T-cell (primary cell): ENCODE results near the gene ARHGAP24. TPM values are rescaled to one million over a fixed set of nuclear protein-coding genes. Genes with fewer than 3 reads are reported as not detected.

Source experiments
- ATAC-seq, 4 experiments: fragments of 200-7000 bp in 3 of 4; fragments of 150-1000 bp in 1 of 4; cut with Tn5 transposase; replicated peaks in 1 of 4; 1 replicate in 3 of 4; 2 replicates in 1 of 4; pipeline ENCODE4 v1.10.0; 2021; ENCODE audit warnings: moderate library complexity in 3 of 4, mild to moderate bottlenecking in 2 of 4, moderate number of reproducible peaks in 1 of 4
- CTCF ChIA-PET, 2 donors: fragments of 300-600 bp; sonication (Branson Sonifier 250); formaldehyde crosslinking; loops; one replicate each; lab custom pipeline; 2022; ENCODE audit warnings: antibody characterized with exemption in 2 of 2; lab: Charles Lee
- POLR2A ChIA-PET, 2 donors: fragments of 300-600 bp; sonication (Branson Sonifier 250); formaldehyde crosslinking; loops; one replicate each; lab custom pipeline; 2022; ENCODE audit warnings: antibody characterized with exemption in 2 of 2; lab: Charles Lee
- DNase-seq, 35 experiments: peaks; one replicate each; pipeline versions ENCODE4 v3.0.0 to v3.0.0-alpha.2; 2013 to 2023
- H3K27ac ChIP-seq: one replicate; pipeline ENCODE4 v1.5.1; 2013; ENCODE audit warnings: low read length
- H3K27me3 ChIP-seq, 2 experiments: replicated peaks in 1 of 2; 1 replicate in 1 of 2; 2 replicates in 1 of 2; pipeline versions ENCODE4 v1.6.1 to v1.7.0; 2013; ENCODE audit warnings: low read length in 1 of 2, mixed read lengths in 1 of 2; ENCODE audit not compliant: control insufficient read depth in 2 of 2, insufficient read depth in 2 of 2; ENCODE audit errors: extremely low read depth in 1 of 2
- H3K36me3 ChIP-seq, 2 donors: 1 replicate in 1 of 2; 2 replicates in 1 of 2; pipeline versions ENCODE4 v1.6.1 to v1.7.0; 2013; ENCODE audit warnings: low read length in 1 of 2; ENCODE audit not compliant: control insufficient read depth in 2 of 2, insufficient read depth in 1 of 2; ENCODE audit errors: extremely low read depth in 1 of 2
- H3K4me1 ChIP-seq, 2 experiments: 1 replicate in 1 of 2; 2 replicates in 1 of 2; pipeline versions ENCODE4 v1.6.1 to v1.7.0; 2013; ENCODE audit warnings: low read length in 2 of 2, mixed read lengths in 1 of 2; ENCODE audit not compliant: insufficient read depth in 2 of 2, control insufficient read depth in 1 of 2; ENCODE audit errors: extremely low read depth in 1 of 2
- H3K4me3 ChIP-seq, 2 donors: 1 replicate in 1 of 2; 2 replicates in 1 of 2; pipeline versions ENCODE4 v1.5.1 to v1.7.0; 2013; ENCODE audit warnings: mild to moderate bottlenecking in 2 of 2, low read length in 1 of 2, moderate library complexity in 1 of 2; ENCODE audit not compliant: control insufficient read depth in 1 of 2; ENCODE audit errors: extremely low read depth in 1 of 2
- H3K9me3 ChIP-seq: 2 replicates; pipeline ENCODE4 v1.7.0; 2013
- H3K27ac Mint-ChIP-seq, 2 donors: one replicate each; pipeline ENCODE4 v1.8.0; 2020 to 2021; ENCODE audit warnings: mild to moderate bottlenecking in 2 of 2, mixed read lengths in 2 of 2
- H3K27me3 Mint-ChIP-seq, 2 donors: one replicate each; pipeline ENCODE4 v1.8.0; 2021 to 2022; ENCODE audit warnings: mixed read lengths in 2 of 2
- H3K36me3 Mint-ChIP-seq: one replicate; pipeline ENCODE4 v1.8.0; 2021; ENCODE audit warnings: mixed read lengths
- H3K4me1 Mint-ChIP-seq, 3 donors: one replicate each; pipeline ENCODE4 v1.8.0; 2020 to 2022; ENCODE audit warnings: mixed read lengths in 3 of 3, mild to moderate bottlenecking in 1 of 3
- H3K4me3 Mint-ChIP-seq, 3 donors: one replicate each; pipeline ENCODE4 v1.8.0; 2020 to 2022; ENCODE audit warnings: mild to moderate bottlenecking in 3 of 3, mixed read lengths in 3 of 3, moderate library complexity in 3 of 3
- H3K9me3 Mint-ChIP-seq, 3 donors: one replicate each; pipeline ENCODE4 v1.8.0; 2020 to 2022; ENCODE audit warnings: mixed read lengths in 3 of 3
- WGBS: methylation state at CpG from one replicate; pipeline ENCODE4 v1.1.5; 2013; ENCODE audit warnings: missing lambda C conversion rate; ENCODE audit not compliant: insufficient coverage; 5-methylcytosine and 5-hydroxymethylcytosine counted together
- total RNA-seq, 35 experiments: library from RNA in 6 of 35; stranded (reverse) in 6 of 35; fragments of 120-200 nt in 1 of 35; gene quantifications; one replicate each; pipeline versions ENCODE4 v1.2.1 to v1.2.4 and lab custom pipeline; 2013 to 2026

ARHGAP24 gene
- total RNA-seq, 5 donors from 2014 or later (not counting 1 experiment from before 2014, with no cell fraction given): 0.45 to 2.7 (median 1.8) TPM

DNA sequence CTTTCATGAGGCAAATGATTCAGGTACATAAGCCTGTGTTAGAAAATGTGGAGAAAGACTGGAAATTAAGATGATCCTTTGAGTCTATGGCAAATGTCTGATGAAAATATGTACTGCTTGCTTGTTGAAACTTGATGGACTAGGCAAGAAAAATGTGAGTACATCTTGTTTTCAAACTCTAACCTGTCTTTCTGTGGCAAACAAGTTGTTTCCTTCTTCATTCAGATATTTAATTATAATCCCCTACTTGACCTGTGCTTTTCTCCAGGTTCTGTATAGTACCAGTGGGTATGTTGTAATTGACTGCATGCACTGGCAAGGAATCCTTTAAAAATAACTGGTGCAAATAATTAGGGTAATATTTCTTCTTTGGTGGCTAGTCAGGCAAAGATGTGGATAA, 136.7 kb downstream of the ARHGAP24 start:
- POLR2A ChIA-PET: no interaction called here
- H3K4me3 ChIP-seq: no peak overlapping the region
- H3K4me3 Mint-ChIP-seq: no peak overlapping the region
- CTCF ChIA-PET: no interaction called here
- H3K27ac ChIP-seq: no peak overlapping the region
- no peaks in the 10 kb centered on the region for H3K27me3 ChIP-seq
- no peaks in the 10 kb centered on the region for H3K36me3 Mint-ChIP-seq
- no peak for ATAC-seq
- H3K27me3 Mint-ChIP-seq: no peaks in the 10 kb centered on the region
- H3K4me1 Mint-ChIP-seq: no peaks in the 10 kb centered on the region
- no peaks in the 10 kb centered on the region for H3K9me3 ChIP-seq
- no peak for DNase-seq
- H3K27ac Mint-ChIP-seq: no peak overlapping the region
- H3K4me1 ChIP-seq: no peaks in the 10 kb centered on the region
- H3K9me3 Mint-ChIP-seq: peaks cover 3 to 7% (median 3%) of the 10 kb centered on the region in 3 donors
- no peaks in the 10 kb centered on the region for H3K36me3 ChIP-seq

DNA sequence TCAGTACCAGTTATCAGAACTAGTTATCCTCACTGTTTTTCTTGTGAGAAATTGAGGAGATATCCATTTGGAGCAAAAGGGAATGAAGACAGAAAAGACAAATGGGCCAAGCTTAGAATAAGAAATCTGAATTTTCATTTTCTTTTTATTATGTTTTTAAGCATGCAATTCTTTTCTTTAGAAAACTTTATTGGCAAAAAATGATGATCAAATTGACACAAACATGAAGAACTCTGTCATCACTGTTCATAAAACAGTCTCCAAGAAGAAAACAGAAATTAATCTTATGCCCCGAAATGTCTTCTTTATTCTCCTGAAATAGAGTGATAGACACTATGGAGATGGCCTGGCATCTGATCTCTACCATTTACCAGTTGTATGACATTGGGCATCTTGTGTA, 139.0 kb downstream of the ARHGAP24 start:
- ChIA-PET CTCF (no interaction called here), POLR2A (no interaction called here)
- ATAC-seq: no peak
- no CpG with 5 or more reads among the region's 1 CpG for WGBS
- Mint-ChIP-seq H3K27ac (no peak overlapping the region), H3K4me1 (no peaks in the 10 kb centered on the region), H3K9me3 (peaks cover 3 to 11% (median 7%) of the 10 kb centered on the region in 3 donors), H3K27me3 (no peaks in the 10 kb centered on the region), H3K36me3 (no peaks in the 10 kb centered on the region), H3K4me3 (no peak overlapping the region)
- H3K27me3 ChIP-seq: no peaks in the 10 kb centered on the region
- no peak overlapping the region for H3K4me3 ChIP-seq
- DNase-seq: no peak
- no peaks in the 10 kb centered on the region for H3K36me3 ChIP-seq
- no peak overlapping the region for H3K27ac ChIP-seq
- H3K4me1 ChIP-seq: no peaks in the 10 kb centered on the region
- H3K9me3 ChIP-seq: no peaks in the 10 kb centered on the region

DNA sequence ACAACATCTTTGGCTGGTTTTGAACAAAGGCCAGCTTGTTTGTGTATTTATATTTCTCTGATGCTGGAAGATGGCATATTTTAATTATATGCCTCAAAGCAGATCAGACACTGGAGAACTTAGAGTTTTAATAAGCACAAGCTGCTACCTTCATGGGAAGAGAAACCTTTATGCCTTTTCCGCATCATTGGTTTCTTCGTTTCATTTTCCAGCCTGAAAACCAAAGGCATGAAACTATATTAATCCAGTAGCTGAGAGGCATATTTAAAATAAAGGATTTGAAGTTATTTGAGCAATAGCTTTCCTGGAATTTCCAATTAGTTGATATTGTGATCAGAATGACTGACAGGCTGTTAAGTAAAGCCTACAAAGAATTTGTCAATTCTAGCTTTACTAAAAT, 141.0 kb downstream of the ARHGAP24 start:
- H3K27ac ChIP-seq: no peak overlapping the region
- no peaks in the 10 kb centered on the region for H3K36me3 ChIP-seq
- WGBS: no CpG with 5 or more reads among the region's 2 CpGs
- Mint-ChIP-seq H3K4me1 (no peaks in the 10 kb centered on the region), H3K27ac (no peak overlapping the region), H3K27me3 (no peaks in the 10 kb centered on the region), H3K36me3 (no peaks in the 10 kb centered on the region), H3K9me3 (peaks cover 0 to 7% (median 6%) of the 10 kb centered on the region in 3 donors), H3K4me3 (no peak overlapping the region)
- POLR2A ChIA-PET: no interaction called here
- no peaks in the 10 kb centered on the region for H3K27me3 ChIP-seq
- no peaks in the 10 kb centered on the region for H3K4me1 ChIP-seq
- CTCF ChIA-PET: no interaction called here
- no peaks in the 10 kb centered on the region for H3K9me3 ChIP-seq
- ATAC-seq (no peak), DNase-seq (no peak)
- H3K4me3 ChIP-seq: no peak overlapping the region

GRCh38 chr4:85617202-85617601, 142.3 kb downstream of the ARHGAP24 start:
- H3K4me1 ChIP-seq: no peaks in the 10 kb centered on the region
- Mint-ChIP-seq H3K4me1 (no peaks in the 10 kb centered on the region), H3K27me3 (no peaks in the 10 kb centered on the region), H3K36me3 (no peaks in the 10 kb centered on the region), H3K27ac (no peak overlapping the region), H3K9me3 (peaks cover 0 to 11% (median 7%) of the 10 kb centered on the region in 3 donors), H3K4me3 (no peak overlapping the region)
- POLR2A ChIA-PET: no interaction called here
- ATAC-seq (no peak), DNase-seq (no peak)
- no peaks in the 10 kb centered on the region for H3K9me3 ChIP-seq
- H3K27me3 ChIP-seq: no peaks in the 10 kb centered on the region
- CTCF ChIA-PET: no interaction called here
- H3K36me3 ChIP-seq: no peaks in the 10 kb centered on the region
- H3K4me3 ChIP-seq: no peak overlapping the region
- no peak overlapping the region for H3K27ac ChIP-seq
- no CpG with 5 or more reads among the region's 3 CpGs for WGBS

DNA sequence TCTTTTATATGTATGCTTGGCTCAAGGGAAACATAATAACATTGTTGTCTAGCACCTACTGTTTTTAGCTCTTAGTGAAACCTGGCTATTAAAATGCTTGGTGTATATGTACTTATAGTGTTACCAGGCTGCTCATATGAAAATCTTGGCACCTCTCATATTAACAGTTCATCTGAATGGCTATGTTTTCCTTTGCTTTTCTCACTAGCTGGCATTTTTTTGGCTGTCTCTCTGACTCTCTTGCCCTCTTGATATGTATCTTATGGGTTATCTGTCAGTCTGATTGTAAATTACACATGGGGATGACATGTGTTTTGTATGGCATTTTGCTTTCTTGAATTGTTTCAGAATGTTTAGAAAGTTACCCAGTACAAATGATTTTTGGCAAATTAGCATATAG, 158.0 kb downstream of the ARHGAP24 start:
- CTCF ChIA-PET: no interaction called here

DNA sequence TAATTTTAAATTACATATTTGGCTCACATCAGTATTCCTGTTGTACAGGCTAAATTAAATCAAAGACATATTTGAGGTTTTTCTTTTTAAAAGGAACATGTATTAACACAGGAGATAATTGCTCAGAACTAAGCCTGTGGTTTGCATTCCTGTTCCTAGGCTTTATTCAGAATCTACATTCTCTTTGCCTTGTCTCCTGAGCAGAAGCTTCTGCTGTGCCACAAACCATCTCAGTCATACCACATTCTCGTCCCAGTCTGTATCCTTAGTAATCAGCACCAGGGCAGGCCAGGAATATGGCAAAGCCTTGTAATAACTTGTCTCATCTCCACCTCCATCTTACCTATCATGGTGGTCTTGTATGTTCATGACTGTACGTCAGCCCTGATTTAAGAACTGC, 162.8 kb downstream of the ARHGAP24 start:
- no peaks in the 10 kb centered on the region for H3K4me1 ChIP-seq
- ATAC-seq: no peak
- ChIA-PET POLR2A (no interaction called here), CTCF (no interaction called here)
- no peaks in the 10 kb centered on the region for H3K36me3 ChIP-seq
- no peaks in the 10 kb centered on the region for H3K27me3 ChIP-seq
- Mint-ChIP-seq H3K9me3 (peaks cover 0 to 5% (median 0%) of the 10 kb centered on the region in 3 donors), H3K27ac (no peak overlapping the region), H3K36me3 (no peaks in the 10 kb centered on the region), H3K27me3 (no peaks in the 10 kb centered on the region), H3K4me3 (no peak overlapping the region), H3K4me1 (no peaks in the 10 kb centered on the region)
- WGBS: 67% methylated on average over 1 of the region's 2 CpGs
- no peak for DNase-seq
- H3K9me3 ChIP-seq: no peaks in the 10 kb centered on the region
- H3K4me3 ChIP-seq: no peak overlapping the region
- H3K27ac ChIP-seq: no peak overlapping the region

More for the DNA sequence above, 158.0 kb downstream of the ARHGAP24 start:
- DNase-seq (no peak), ATAC-seq (no peak)
- H3K4me3 Mint-ChIP-seq: no peak overlapping the region
- Histone ChIP-seq H3K9me3 (no peaks in the 10 kb centered on the region), H3K27ac (no peak overlapping the region), H3K36me3 (no peaks in the 10 kb centered on the region), H3K4me1 (no peaks in the 10 kb centered on the region), H3K27me3 (no peaks in the 10 kb centered on the region), H3K4me3 (no peak overlapping the region)
- no peaks in the 10 kb centered on the region for H3K4me1 Mint-ChIP-seq
- no peaks in the 10 kb centered on the region for H3K36me3 Mint-ChIP-seq
- H3K9me3 Mint-ChIP-seq: peaks cover 12 to 18% (median 15%) of the 10 kb centered on the region in 3 donors
- POLR2A ChIA-PET: no interaction called here
- H3K27me3 Mint-ChIP-seq: no peaks in the 10 kb centered on the region
- H3K27ac Mint-ChIP-seq: no peak overlapping the region

- CTCF ChIA-PET: no interaction called here
- Mint-ChIP-seq H3K4me1 (no peaks in the 10 kb centered on the region), H3K27me3 (no peaks in the 10 kb centered on the region)
These were observed 165.0 kb downstream of the ARHGAP24 start for GRCh38 chr4:85639946-85640345.

More at GRCh38 chr4:85639946-85640345, 165.0 kb downstream of the ARHGAP24 start:
- Histone ChIP-seq H3K36me3 (no peaks in the 10 kb centered on the region), H3K9me3 (no peaks in the 10 kb centered on the region), H3K27me3 (no peaks in the 10 kb centered on the region), H3K27ac (no peak overlapping the region), H3K4me1 (no peaks in the 10 kb centered on the region), H3K4me3 (no peak overlapping the region)
- H3K9me3 Mint-ChIP-seq: peaks cover 0 to 5% (median 0%) of the 10 kb centered on the region in 3 donors
- POLR2A ChIA-PET: interaction anchor here in 1 of 2 donors (0.6 kb wide), 1 partner anchor 179 kb away, joined by 7 read pairs; no protein-coding TSS in a partner anchor
- WGBS: 92% methylated on average over 2 of the region's 4 CpGs
- ATAC-seq (no peak), DNase-seq (no peak)
- no peak overlapping the region for H3K27ac Mint-ChIP-seq
- no peaks in the 10 kb centered on the region for H3K36me3 Mint-ChIP-seq
- H3K4me3 Mint-ChIP-seq: no peak overlapping the region
